CD4-positive, alpha-beta T cell treated with Interleukin-21 for 1 hour (primary cell): ENCODE results near the gene CCDC192.

Experiments used
- DNase-seq: peaks from one replicate; pipeline ENCODE4 v3.0.0-alpha.2; 2020

CCDC192 gene

DNA sequence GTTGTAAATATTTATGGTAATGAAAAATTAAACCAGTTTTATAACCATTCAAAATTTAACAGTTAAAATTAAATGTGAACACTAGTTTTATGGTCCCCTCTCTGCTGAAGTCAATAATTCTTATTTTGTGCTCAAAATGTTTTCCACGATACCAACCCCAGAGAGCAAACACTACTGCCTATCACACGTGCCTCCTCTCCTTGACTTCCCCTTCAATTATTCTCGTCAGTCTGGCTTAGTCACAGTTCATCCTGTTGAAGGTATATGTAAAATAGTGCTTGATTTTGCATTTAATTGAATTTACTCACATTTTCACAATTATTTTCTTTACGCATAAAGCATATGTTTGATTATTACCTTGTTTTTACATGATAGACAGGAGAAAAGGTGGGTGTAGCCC lies 148.8 kb downstream of the CCDC192 start:
- DNase-seq, result no peak

DNA sequence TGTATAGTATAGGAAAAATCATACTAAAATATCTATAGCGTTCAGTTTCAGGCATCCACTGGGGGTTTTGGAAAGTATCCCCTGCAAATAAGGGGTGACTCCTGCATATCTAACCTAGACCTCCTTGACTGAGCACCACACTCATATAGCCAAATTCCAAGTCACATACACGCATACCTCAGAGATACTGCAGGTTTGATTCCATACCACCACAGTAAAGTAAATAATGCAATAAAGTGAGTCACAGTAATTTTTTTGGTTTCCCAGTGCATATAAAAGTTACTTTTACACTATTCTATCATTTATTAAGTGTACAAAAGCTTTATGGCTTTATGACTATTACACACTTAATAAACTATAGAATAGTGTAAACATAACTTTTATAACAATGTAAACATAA lies 151.3 kb downstream of the CCDC192 start:
- DNase-seq, result no peak

DNA sequence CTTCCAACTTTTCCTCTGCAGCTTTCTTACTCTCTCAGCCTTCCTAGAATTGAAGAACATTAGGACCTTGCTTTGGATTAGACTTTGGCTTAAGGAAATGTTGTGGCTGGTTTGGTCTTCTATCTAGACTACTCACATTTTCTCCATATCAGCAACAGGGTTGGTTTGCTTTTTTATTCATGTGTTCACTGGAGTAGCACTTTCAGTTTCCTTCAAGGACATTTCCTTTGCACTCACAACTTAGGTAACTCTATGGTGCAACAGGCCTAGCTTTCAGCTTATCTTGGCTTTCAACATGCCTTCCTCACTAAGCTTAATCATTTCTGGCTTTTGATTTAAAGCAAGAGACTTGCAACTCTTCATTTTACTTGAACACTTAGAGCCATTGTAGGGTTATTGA lies 153.1 kb downstream of the CCDC192 start:
- no peak for DNase-seq

DNA sequence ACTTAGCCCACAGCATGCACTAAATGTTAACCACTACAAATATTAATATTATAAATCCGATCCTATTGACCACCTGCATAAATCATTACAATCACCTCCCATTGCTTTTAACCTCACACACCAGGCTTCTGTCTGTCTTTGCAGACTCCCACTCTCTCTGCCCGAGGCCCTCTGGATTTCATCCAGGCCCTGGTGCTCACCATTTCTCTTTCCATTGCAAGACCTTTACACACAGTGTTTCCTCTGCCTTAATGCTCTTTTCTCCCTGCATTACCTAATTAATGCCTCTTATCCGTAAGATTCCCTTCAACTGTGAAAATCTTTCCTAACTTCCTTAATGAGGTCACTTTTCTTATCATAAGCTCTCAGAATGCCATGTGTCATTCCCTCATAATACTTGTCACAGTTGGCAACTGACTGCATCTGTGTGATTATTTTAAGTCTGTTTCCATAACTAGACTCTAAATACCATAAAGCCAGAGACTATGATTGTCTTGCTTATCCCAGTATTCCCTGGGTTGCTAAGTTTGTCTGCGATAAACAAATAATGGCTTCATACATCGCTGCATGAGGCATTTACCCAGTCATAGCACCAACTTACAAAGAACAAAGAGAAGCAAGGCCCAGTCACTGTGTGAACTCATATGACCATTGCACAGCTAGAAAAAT lies 155.1 kb downstream of the CCDC192 start:
- DNase-seq, result no peak

DNA sequence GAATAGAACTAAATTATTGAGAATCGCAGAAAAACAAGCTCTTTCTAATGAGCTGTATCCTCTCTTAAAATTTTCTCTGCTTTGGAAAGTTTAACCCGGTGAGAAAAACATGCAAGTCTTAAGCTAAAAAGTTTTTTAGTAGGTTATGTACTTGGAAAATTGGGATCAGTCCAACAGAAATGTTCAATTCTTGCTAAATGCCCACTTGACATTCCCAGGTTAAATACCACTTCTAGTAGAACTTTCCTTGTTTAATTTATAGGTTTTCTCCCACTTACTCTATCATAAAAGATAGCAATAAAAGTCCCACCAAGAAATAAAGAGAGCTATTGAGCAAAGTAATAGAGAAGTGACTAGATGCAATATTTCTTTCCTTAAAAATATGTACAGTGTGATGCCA lies 157.1 kb downstream of the CCDC192 start:
- no peak for DNase-seq

DNA sequence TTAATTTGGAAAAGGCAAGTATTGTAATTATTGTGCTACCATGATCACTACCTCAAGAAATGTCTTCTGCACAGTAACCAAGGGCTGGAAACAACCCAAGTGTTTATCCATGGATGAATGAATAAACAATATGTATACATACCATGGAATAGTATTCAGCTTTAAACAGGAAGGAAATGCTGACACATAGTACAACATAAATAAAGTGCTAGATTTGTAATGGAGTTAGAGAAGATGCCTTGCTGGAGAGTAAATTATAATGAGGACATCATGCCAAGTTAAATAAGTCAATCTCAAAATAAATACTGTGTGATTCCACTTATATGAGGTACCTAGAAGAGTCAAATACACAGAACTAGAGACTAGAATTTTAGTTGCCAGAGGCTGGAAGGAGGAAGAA lies 160.0 kb downstream of the CCDC192 start:
- DNase-seq, result no peak

DNA sequence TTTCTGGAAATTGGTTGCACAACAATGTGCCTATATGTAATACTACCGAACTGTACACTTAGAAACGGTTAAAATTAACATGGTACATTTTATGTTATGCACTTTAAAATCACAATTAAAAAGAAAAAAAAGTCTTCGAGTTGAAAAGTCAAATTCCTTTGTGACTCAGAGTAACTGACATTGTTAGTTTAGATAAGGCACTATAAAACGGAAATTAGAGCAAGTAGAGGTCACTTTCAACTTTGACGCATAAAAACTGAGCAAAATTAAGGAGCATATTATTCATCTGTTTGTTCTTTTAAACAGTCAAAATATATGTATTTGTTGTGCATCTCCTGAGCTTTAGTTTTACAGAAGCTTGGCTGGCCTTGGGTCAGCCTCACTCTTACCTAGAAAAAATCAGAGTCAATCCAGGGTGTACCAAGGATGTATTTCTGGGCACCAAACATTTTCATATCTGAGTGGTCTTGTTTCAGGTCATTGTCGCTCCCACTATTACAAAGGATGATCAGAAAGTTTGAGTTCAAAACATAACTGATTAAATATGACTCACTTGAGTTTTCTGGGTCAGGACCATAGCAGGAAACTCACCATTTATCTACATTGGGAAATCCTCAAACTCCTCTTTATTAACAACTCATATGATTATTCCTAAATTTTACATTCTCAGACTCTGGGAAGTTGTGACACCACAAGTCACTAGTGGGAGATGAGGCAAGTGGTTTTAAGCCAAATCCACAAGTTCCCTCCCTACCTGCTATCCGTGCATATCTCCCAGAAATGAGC lies 160.6 kb downstream of the CCDC192 start:
- DNase-seq, result no peak

DNA sequence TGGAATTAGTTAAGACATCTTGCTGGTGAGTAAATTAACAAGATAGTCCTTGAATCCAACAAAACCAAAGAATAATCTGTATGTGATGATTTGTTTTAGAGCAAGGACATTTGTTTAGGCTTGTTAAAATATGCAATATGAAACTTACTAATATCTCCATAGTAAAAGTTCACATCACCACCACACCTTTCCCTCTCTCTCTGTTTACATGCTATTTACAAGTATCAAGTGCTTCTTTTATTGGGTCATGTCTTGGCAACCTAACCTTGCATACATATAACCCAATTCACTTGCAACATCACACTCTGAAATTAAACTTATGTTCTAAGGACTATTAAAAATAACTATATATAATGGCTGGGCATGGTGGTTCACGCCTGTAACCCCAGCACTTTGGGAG lies 161.3 kb downstream of the CCDC192 start:
- DNase-seq, result no peak

DNA sequence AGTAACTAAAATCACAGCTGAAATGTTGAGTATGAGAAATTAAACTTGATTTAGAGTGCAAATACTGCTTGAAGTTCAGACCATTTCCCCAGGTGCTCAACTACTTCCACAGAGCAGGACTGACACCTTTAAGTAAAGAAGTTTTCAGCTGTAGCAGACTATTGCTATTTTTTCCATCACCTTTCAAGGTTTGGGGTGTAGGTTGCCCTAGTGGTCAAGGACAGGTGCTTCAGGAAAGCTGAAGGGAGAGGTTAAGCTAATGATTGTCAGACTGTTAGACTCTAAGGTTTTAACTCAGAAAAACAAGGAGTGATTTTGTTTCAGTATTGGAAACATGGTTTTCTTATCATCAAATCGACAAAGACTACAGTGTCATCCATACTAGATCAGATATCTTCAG lies 162.1 kb downstream of the CCDC192 start:
- DNase-seq, result no peak

DNA sequence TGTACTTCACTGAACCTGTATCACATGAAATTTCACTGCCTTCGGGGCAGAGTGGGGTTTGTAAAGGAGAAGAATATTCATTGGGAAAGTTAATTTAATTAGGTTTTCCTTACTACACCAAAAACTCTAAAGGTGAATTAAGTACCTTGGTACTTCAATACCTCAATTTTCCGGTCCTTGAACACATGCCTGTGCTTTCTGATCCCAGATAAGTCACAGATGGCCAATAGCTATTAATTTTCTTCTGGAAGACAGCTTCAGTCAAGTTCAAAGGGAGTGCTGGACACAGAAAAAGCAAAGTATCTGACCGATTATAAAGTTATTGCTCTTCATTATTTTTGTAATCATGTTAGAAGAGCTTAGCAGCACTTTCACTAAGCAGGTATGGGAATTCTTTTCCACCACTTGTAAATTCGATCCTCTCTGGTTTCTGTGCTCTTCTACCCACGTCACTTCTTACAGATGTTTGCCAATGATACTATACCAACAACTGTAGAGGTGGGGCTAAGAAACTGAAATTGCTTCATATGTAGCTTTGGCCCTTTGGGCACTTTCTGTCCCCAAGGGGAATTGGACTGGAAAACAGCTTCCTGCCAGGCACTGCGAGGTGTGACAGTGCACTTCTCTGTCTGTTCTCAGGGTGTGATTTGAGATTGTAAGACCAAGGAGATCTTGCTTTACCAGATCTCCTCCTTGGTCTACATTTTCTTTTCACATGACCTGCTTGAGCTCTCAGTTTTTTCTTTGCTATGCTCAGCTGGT lies 164.0 kb downstream of the CCDC192 start:
- no peak for DNase-seq

DNA sequence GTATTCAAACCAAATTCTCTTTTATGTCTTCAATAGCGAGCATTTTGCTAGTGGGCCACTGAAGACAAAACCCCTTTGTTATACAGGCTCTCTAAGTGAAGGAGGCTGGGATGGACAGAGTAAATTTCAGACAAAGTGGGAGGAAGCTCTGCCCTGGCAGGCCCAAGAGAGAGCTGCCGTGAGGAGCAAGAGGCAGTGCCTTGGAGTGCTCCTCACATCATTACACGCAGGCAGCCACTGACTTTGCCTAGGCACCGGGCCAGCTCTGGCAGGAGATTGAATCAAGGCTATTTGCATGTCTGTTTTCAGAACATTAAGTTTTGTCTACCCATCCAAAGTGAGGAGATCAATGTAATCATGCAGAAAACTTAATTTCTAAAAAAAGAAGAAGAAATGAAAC lies 167.7 kb downstream of the CCDC192 start:
- no peak for DNase-seq

DNA sequence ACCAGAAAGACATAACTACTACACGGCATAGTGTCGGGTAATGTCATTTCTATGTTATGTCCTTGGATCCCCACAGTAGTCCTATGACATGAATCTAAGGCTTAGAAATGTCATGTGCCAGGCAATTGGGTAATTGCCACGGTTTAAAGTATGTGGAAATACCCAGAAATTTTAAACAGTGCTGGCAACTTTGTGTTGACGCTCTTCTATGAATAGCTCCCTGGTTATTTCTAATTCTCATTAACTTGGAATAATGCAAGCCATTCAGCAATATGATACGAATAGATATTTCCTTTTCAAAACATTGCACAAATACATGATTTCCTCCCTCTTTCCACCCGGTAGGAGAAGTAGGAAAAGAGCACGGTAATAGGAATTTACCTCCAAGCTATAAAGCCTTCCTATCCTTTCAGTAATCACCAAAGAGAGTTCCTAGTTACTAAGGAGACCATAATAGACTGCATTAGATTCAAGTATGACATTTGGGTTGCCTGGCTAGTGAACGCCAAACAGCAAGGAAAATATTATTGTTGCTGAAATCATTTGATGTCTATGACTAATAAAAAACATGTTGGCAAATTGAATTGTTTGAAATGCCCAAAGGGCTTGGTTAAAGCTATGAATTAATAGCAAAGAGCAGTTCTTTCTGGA lies 168.4 kb downstream of the CCDC192 start:
- no peak for DNase-seq

DNA sequence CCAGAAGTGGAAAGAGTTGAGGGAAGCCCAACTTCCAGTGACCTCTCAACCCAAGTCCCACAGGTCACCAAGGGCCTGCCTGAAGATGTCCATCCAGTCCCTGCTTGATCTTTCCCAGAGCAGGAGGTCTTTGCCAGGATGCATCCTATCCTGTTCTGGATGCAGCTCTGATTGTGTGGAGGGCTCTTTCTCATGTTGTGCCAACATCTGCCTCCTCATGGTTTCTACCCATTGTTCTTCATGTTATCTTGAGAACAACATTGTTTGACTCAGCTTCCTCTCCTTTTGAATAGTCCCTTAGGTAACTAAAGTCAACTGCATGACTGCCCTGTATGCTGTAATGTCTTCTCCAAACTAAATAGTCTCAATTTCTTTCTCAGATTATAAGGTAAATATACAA lies 169.3 kb downstream of the CCDC192 start:
- DNase-seq, result no peak

DNA sequence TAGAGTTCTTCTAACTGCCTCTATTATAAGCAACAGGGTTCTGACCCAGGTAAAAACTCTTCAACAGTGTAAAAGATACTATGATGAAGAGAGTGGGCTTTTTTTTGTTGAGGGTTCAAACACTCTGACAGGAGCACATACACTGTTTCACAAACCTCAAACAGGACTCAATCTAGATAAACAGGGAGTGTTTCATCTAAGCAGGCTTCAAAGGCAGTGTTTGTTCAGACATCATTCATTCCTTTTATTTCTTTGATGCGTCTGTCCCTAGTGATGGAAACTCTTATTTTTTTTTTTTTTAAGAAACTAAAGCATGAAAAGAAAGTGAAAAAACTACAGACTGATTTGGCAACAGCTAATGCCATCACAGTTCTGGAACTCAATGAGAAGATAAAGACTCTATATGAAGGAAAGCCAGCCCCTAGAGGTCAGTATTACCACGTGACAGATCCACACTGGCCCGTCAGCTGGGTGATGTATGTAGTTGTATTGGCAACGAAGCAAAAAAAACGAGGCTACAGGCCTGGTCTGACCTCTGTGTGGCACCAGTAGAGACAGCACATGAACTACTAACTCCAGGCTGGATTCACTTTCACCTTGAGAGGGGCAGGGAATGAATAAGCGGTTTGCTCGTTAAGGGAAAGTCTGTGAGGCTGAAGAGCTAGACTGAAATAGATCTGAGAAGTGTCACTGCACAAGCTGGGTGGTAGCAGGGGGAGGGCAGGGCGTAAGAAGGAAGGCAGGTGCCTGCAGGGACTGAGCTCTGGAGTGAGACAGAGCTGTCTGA lies 172.2 kb downstream of the CCDC192 start:
- DNase-seq, result peak; percentile 19

DNA sequence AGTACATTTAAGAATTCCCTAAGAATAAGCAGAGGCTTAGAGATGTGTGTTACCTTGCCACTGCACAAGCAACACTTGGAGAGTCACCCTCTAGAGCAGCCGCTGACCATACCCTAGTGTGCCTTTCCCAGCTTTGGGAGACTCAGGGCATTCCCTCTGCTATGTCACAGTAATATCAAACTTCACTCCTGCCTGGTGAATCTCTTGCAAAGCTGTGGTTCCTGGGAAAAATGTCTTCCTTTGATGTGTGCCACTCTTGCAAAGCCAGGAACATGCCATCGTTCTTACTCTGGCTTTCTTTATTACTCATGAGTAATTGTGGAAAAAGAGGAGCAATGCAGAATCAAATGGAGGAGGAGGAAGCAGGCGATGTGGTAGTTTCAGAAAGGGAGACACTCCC lies 173.2 kb downstream of the CCDC192 start:
- no peak for DNase-seq

DNA sequence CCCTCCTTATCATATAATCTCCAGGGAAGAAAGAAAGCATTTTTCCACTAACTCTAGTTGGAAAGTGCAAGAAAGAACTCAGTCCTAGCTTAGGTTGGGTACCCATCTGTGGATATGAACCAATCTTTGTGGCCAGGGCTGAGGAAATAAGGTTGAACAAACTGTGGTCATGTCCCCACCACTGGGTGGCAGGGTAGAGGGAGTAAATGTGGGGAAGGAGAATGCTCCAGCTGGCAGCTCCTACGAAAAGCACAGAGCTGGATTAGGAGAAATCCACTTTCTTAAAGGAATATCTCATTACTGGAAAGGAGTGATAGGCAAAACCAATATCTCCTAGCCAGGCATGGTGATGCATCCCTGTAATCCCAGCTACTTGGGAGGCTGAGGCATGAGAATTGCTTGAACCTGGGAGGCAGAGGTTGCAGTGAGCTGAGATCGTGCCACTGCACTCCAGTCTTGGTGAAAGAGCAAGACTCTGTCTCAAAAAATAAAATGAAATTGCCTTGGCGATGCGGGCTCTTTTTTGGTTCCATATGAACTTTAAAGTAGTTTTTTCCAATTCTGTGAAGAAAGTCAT lies 175.1 kb downstream of the CCDC192 start:
- no peak for DNase-seq

DNA sequence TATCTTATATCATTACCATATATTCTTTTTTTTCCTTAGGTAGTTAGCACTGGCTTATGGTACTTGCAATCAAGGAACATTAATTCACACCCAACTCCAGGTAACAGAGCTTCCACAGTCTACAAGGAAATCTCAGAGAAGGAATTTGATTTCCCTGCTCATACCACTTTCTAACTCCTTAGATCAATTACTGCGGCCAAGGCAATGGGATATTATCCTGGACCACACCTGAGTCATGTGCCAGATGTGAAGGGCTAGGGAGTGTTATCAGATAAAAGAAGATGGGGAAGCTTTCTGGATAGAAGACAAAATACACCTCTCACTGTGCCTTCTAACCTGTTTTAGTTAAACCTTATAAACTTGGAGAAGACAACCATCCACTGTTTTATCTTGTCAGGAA lies 181.2 kb downstream of the CCDC192 start:
- DNase-seq, result no peak

DNA sequence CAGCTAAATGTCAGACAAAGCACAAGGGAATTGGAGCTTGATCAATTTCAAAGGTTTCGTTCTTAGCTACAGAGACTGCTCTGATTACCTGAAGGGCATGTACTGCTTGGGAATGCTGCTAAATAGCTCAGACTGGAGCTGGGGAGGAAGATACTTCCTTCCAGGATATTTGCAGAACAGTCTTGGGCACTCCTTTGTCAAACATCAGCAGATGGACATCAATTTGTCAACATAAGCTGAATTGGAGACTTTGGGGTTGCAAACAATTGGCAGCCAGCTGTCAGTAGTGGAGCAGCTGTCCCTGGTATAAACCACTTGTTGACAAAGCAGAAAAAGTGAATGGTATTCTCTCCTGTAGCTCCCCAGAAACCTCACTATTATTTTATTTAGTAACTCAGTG lies 182.0 kb downstream of the CCDC192 start:
- DNase-seq, result no peak

DNA sequence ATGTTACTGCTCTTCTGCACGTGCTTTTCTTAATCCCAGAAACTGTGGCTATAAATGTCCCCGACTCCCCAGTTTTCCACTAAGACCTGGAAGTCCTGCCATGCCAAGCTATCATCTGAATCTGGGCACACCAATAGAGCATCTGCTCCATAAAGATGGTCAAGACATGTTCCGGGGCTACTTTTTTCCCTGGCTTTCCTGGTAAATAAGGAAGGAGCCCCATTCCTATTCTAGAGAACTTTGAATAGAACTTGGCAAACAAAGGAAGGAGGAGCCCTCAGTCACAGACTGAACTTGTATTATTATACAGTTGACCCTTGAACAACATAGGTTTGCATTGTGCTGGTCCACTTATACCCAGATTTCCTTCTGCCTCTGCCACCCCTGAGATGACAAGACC lies 182.9 kb downstream of the CCDC192 start:
- DNase-seq, result no peak

DNA sequence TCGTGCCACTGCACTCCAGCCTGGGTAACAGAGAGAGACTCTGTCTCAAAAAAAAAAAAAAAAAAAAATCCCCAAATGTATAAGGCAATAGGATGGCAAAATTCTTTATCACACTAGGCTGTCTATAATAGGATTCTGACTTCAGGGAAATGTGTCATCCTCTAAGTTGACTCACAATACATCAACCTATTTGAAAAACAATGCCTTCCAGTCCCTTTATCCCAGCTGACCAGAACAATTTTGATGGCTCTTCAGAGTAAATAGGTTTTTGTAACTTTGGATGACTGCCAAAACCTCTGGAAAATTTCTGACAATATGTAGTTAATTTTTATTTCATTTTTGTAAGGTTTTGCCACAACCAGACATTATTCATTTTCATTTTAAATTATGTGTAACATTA lies 184.1 kb downstream of the CCDC192 start:
- DNase-seq, result no peak

DNA sequence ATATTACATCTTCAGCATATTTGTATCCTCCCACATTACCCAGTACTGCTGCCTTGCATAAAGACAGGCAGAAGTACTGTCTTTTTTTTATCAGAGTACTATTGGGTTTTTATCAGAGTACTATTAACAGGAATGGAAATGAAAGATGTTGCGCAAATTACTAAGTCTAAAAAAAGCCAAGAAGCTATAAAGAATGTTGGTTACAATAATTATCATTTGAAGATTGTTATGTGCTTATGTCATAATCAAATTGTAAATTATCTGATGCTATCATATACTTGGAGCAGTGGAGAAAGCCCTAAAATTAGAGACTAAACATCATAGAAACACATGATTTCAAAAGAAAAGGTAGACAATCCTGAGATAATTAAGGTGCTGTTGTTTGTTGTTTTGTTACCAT lies 188.8 kb downstream of the CCDC192 start:
- no peak for DNase-seq

DNA sequence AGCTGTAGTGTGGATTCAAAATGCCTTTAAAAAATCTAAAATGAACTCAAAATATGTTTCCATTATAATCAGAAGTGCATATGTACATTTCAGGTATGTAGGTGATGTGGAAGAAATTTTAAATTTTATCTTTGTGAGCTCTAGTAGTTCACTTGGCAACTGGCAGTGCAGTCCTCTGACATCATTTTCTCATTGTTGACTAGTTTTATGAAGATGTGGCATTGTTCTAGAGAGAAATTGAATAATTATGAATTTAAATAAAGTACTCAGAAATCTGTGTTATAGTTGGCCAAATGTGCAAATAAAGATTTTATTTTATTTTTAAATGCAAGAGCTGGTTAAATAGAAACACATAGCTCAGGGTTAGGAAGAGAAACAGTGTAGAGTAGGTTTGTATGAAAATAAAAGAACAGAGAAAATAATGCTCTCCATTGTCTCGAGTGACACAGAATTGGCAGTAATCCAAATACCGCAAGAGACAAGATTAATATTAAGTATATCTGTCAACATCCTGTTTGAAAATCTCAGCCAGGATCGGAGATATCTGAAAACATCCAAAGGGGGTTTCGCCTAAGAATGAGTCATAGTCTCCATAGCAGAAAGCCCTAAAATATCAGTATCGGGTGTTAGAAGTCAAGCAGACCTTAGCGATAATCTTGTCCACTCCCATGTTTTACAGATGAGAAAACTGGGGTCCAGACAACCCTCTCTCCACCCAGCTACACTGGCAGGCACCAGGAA lies 189.4 kb downstream of the CCDC192 start:
- DNase-seq, result peak; percentile 43
